Hair follicular keratinocyte (primary cell): ENCODE results near the gene TPX2. TPM values are rescaled to one million over a fixed set of nuclear protein-coding genes. Genes with fewer than 3 reads are reported as not detected.

Experiments used
- total RNA-seq: library from RNA; depleted of rRNA; stranded (reverse); fragments of >200 nt; gene quantifications from 2 replicates; pipeline ENCODE4 v1.2.3, GENCODE V29; 2015

Gene TPX2, protein sequence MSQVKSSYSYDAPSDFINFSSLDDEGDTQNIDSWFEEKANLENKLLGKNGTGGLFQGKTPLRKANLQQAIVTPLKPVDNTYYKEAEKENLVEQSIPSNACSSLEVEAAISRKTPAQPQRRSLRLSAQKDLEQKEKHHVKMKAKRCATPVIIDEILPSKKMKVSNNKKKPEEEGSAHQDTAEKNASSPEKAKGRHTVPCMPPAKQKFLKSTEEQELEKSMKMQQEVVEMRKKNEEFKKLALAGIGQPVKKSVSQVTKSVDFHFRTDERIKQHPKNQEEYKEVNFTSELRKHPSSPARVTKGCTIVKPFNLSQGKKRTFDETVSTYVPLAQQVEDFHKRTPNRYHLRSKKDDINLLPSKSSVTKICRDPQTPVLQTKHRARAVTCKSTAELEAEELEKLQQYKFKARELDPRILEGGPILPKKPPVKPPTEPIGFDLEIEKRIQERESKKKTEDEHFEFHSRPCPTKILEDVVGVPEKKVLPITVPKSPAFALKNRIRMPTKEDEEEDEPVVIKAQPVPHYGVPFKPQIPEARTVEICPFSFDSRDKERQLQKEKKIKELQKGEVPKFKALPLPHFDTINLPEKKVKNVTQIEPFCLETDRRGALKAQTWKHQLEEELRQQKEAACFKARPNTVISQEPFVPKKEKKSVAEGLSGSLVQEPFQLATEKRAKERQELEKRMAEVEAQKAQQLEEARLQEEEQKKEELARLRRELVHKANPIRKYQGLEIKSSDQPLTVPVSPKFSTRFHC
- total RNA-seq = 36.5 and 95.4 TPM in 2 replicates

DNA sequence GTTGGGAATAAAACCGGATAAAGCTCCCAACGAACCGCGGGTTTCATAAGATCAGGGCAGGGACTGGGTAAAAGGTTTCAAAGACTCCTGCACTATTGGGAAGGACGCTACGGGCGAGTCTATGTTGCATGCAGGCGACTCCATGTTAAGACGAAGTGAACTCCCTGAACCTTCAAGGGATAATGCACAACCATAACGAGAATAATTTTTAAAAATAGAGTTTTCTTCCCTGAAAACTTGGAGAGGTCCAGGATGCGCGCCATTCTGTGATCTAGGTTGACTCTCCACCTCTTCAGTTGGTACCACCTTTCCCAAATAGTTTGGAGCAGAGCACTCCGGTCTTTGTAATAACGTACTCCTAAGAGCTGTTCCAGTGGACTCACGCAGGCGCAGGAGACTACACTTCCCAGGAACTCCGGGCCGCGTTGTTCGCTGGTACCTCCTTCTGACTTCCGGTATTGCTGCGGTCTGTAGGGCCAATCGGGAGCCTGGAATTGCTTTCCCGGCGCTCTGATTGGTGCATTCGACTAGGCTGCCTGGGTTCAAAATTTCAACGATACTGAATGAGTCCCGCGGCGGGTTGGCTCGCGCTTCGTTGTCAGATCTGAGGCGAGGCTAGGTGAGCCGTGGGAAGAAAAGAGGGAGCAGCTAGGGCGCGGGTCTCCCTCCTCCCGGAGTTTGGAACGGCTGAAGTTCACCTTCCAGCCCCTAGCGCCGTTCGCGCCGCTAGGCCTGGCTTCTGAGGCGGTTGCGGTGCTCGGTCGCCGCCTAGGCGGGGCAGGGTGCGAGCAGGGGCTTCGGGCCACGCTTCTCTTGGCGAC is at the start of gene TPX2:
Gene TPX2 (plus strand): TSS at position 562 of the 821 bp plus-strand sequence. CDS start 18,187 bp downstream, outside the sequence.

DNA sequence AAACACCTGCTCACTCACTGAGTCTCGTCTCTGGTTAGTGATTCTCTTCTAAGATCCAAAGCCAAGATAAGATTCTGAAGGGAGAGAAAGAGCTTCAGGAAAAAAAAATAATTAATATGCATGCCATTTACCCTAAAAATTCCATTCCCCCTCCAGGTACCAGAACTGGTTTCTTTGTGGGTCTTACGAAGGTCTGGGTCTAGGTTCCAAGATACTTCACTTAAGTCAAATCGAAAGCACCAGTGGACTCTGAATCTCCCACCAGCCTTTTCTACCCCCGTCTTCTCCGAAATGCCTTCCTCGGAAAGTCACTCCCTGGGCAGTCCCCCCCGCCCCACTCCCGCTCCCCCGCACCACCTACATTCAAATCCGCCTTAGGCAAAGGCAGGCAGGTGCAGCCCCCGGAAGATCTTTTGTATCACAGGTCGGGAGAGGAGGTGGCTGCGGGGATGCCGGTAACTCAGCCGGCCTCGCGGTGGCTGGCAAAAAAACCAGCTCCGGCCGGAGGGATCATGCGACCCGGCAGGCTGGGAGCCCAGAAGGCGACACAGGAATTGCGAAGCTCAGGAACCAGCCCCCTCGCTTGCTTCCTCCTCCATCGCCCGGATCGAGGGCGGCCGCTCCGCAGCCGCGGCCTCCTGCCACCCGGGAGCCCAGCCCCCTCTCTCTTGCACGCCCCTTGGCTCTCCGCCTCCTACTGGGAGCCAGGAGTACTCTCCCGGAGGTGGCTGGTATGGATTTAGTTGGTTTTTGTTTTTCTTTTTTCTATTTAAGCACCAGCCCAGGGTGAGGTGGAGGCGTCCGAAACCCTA is 16.6 kb upstream of the TPX2 start, which contains the start of gene BCL2L1:
Gene BCL2L1 (minus strand): TSS at position 612 of the 812 bp plus-strand sequence. CDS start 650 bp downstream, outside the sequence.

DNA sequence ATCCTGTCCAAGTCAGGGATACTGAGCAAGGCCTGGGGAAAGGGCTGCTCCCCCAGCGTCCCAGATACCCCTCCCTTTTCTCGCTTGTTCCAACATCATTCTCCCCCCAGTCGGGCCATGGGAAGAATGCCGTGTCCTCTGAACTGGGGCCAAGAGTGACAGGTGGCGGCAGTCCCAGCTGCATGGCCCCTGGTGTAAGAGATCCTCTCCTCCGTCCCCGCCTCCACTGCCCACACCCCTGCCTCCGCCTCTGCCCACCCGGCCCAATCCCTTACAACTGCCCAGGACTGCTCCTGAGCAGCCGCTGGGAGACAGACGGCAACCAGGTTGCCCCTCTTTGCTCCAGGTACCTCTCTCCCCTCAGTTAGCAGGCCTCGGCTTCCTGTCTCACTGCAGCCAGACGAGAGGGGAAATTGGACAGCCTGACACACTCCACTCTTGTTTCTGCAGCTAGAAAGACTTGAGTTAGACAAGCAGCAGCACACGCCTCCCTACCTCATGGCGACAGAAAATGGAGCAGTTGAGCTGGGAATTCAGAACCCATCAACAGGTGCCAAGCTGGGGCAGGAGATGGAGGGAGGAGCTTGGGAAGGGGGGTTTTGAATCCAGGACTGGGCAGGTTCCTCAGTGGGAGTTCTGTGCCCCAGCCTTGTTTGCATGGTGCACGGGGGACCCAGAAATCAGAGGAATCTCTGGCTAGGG is 80.1 kb downstream of the TPX2 start, which contains the start of gene MYLK2:
Gene MYLK2 (plus strand): TSS at position 274 of the 702 bp plus-strand sequence. CDS start 225 bp downstream, at position 499.

DNA sequence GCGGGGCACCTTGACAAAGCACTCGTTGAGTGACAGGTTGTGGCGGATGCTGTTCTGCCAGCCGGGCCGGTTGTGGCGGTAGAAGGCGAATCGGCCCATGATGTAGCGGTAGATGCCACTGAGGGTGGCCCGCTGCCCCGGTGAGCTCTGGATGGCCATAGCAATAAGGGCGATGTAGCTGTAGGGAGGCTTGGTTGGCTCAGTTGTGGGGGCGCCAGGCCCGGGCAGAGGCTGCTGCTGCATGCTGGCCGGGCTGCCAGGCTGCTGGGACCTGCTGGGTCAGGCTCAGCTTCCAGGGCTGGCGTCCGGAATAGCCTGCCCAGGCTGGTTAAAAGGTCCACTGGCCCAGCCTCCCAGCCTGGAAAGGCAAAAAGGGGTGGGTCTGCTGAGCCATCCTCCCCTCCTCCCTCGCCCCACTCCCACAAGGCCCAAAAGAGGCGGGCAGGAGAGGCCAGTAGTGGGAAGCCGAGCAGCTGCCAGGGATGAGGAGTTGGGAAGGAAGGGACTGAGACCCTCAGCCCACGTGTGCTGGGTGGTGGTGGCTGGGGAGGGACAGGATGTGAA is 106.3 kb downstream of the TPX2 start, which contains the start of gene FOXS1:
Gene FOXS1 (minus strand): TSS at position 305 of the 564 bp plus-strand sequence. CDS start 62 bp downstream, at position 243.

Other genes with a start within 250 kb of the TPX2 start
- 46.1 and 61.0 TPM in 2 replicates for gene HM13, start 224.8 kb upstream of the TPX2 start, total RNA-seq
- gene ID1, start 134.0 kb upstream of the TPX2 start, total RNA-seq = 149 and 278 TPM in 2 replicates
- not detected in 2 replicates for gene COX4I2, start 101.4 kb upstream of the TPX2 start, total RNA-seq
- 118 and 185 TPM in 2 replicates for gene BCL2L1, start 16.4 kb upstream of the TPX2 start, total RNA-seq
- gene MYLK2, start 80.1 kb downstream of the TPX2 start, total RNA-seq = not detected in 2 replicates
- gene FOXS1, start 106.3 kb downstream of the TPX2 start, total RNA-seq = not detected in 2 replicates
- 0.23 TPM in 1 of 2 replicates, not detected in the other for gene DUSP15, start 131.2 kb downstream of the TPX2 start, total RNA-seq
- gene TTLL9, start 131.3 kb downstream of the TPX2 start, total RNA-seq = not detected in 2 replicates
- 10.8 and 13.2 TPM in 2 replicates for gene PDRG1, start 212.8 kb downstream of the TPX2 start, total RNA-seq
- gene XKR7, start 228.9 kb downstream of the TPX2 start, total RNA-seq = not detected in 2 replicates